ENCODE measurements around the gene RPH3AL.
"Not testable (repeated sequence)": the region's sequence is repeated elsewhere in the genome, so short reads cannot be mapped to it uniquely, and the experiment has no call there.

The RPH3AL gene

DNA sequence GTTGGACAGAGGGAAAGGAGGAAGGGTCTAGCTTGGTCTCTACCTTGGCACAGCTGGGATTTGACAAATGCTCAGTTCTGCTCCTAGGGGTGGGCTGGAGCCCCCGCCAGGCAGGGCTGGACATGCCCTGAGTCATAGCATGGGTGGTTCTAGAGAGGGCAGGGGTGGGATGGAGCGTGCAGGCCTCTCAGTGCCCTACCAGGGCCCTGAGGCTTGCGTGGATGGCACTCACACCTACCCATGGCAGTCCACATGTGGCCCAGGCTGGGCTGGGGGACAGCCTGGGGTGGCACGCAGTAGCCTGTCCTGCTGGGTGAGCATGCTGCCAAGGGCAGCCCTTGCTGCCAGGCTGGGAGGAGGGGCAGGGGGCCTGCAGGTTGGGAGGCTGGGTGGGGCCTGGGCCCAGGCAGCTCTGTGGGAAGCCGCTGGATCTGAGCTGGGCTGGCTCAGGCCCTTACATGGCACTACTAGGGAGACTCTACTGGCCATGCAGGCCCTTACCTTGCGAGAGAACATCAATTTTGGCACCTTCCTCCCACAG lies 182.4 kb downstream of the RPH3AL start:
- POLR2A ChIA-PET (ENCODE audit: low non-redundant PET), result no interaction called here
- H3K27ac ChIP-seq, result no peak overlapping the region
- TF ChIP-seq, protein P1, sequence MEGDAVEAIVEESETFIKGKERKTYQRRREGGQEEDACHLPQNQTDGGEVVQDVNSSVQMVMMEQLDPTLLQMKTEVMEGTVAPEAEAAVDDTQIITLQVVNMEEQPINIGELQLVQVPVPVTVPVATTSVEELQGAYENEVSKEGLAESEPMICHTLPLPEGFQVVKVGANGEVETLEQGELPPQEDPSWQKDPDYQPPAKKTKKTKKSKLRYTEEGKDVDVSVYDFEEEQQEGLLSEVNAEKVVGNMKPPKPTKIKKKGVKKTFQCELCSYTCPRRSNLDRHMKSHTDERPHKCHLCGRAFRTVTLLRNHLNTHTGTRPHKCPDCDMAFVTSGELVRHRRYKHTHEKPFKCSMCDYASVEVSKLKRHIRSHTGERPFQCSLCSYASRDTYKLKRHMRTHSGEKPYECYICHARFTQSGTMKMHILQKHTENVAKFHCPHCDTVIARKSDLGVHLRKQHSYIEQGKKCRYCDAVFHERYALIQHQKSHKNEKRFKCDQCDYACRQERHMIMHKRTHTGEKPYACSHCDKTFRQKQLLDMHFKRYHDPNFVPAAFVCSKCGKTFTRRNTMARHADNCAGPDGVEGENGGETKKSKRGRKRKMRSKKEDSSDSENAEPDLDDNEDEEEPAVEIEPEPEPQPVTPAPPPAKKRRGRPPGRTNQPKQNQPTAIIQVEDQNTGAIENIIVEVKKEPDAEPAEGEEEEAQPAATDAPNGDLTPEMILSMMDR (conservative IDR thresholded peaks at IDR 0.05; ENCODE audit: low read depth), result no peak
- CTCF ChIA-PET, result no interaction called here
- DNase-seq (ENCODE audit: low spot score), result no peak

DNA sequence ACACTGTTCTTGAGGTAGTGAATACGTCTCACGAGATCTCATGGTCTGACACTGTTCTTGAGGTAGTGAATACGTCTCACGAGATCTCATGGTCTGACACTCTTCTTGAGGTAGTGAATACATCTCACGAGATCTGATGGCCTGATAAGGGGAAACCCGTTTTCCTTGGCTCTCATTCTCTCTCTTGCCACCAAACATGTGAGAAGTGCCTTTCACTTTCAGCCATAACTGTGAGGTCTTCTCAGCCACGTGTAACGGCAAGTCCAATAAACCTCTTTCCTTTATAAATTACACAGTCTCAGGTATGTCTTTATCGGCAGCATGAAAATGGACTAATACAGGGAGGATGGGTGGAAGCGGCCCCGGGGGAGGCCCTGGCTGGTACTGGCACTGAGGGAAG lies 184.0 kb downstream of the RPH3AL start:
- H3K27ac ChIP-seq; DNase-seq (ENCODE audit: low spot score); POLR2A ChIA-PET (ENCODE audit: low non-redundant PET); CTCF ChIA-PET: not testable (repeated sequence)

DNA sequence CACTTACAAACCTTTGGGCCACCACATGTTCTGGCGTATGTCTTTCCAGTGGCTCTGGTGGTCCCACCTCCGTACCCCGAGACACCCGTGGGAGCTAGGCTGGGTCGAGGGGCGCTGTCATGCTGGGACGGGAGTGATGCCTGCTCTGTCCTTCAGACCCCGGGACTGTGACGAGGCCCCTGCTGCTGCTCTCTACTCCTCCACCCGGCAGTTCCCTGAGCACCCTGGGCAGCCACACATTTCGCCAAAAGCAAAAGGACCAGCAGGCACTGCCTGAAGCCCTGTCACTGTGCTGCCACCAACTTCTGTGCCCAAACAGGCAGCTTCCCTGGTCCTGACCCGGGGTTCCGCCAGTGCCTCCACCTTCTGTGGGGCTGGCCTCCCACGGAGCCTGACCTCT lies 186.7 kb downstream of the RPH3AL start:
- TF ChIP-seq, protein P1 (conservative IDR thresholded peaks at IDR 0.05; ENCODE audit: low read depth), result no peak
- DNase-seq (ENCODE audit: low spot score), result no peak
- H3K27ac ChIP-seq, result no peak overlapping the region
- CTCF ChIA-PET, result no interaction called here
- POLR2A ChIA-PET (ENCODE audit: low non-redundant PET), result no interaction called here

DNA sequence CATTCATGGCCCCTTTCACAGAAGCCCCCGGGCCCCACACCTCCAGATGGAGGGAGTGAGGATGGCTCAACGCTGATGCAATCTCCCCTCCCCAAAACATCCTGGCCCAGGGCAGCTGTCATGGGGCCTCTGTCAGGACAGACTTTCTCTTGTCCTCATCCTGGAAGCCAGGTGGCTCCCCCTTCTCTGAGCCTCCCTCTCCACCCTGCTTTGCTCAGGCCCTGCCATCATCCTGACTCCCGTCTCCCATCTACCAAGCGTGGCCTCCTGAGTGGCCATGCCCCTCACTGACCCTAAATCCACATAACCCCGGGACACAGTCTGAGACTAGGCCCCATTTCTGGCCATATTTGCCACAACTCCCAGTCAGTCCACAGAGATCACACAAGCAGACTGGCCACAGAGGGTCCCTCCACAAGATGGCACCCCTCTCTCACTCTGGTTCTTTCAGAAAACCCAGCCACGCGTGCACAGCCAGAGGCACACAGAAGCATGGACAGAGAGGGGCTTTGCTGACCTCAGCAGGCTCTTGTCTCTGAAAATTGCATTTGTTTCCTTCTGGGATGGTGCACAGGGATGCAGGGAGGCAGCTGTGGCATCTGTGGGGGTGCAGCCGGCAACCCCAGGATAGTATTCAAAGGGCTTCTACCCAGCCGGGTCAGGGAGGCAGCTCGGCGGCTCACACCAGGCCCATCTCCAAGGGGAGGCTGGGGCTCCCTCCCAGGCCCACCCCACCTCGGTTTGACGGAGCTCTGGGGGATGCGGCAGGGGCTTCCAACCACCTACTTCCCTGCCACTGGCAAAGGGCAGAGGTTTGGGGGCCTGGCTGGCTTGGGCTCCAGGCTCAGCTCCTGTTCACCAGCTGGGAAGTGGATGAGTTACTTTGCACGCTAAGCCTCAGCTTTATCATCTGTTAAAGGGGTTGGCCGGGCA lies 188.0 kb downstream of the RPH3AL start:
- ChIA-PET POLR2A (ENCODE audit: low non-redundant PET) (no interaction called here), CTCF (interaction anchor here (0.6 to 1.1 kb wide), 4 partner anchors 12 to 403 kb away, joined by 3 to 6 read pairs (median 4); no protein-coding TSS in a partner anchor)
- TF ChIP-seq, protein P1 (conservative IDR thresholded peaks at IDR 0.05; ENCODE audit: low read depth), result peak; percentile 36; the same call in 1 of the 2 replicates
- peak; percentile 33 for DNase-seq (ENCODE audit: low spot score)
- no peak overlapping the region for H3K27ac ChIP-seq

DNA sequence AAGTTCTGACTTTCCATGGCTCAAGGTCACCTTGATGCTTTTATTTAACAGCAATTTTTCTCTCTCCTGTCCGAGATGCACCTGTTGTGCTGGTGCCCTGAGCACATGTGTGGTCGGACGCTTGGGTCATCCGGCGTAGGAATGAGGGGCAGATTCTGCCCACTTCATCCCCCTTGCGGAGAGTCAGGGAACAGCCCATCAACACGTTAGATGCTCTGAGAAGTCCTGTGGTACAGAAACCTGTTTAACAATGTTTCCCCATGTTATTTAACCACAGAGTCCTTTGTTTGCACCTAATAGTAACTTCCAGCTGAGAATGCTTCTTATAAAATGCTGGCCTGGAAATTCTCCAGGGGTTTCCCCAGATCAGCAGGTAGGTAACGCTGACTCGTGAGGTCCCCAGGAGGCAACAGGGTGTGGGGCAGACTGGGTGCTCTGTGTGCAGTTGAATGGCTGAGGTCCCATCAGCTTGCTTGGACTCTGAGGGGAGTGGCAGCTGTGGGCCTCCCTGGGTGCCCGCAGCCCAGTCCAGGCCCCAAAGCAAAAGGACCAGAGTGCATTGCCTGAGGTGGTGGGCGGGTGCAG lies 189.0 kb downstream of the RPH3AL start:
- ChIA-PET POLR2A (ENCODE audit: low non-redundant PET) (no interaction called here), CTCF (interaction anchor here (0.7 to 0.8 kb wide), 2 partner anchors 13 to 222 kb away, joined by 3 to 5 read pairs; no protein-coding TSS in a partner anchor)
- DNase-seq (ENCODE audit: low spot score), result peak; percentile 28
- TF ChIP-seq, protein P1 (conservative IDR thresholded peaks at IDR 0.05; ENCODE audit: low read depth), result peak; percentile 47; the same call in 1 of the 2 replicates
- no peak overlapping the region for H3K27ac ChIP-seq

DNA sequence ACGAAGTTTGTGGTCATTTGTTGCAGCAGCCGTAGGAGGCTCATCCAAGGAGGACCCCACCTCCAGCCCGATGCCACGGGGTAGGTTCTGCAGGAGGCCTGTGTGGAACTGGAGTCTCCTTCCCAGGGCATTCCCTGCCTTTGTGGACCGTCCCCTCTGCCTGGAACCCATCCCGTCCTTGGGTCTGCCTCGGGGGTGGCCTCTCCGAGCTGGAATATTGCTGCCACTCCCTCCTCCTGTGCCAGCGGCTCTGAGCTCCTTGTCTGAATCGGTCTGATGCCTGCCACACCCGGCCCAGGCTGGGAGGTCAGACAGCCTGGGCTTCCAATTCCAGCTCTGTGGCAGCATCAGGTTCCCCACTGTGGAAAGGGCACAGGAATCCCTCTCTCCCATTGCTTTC lies 189.9 kb downstream of the RPH3AL start:
- TF ChIP-seq, protein P1 (conservative IDR thresholded peaks at IDR 0.05; ENCODE audit: low read depth), result no peak
- DNase-seq (ENCODE audit: low spot score), result no peak
- H3K27ac ChIP-seq, result no peak overlapping the region
- ChIA-PET CTCF (no interaction called here), POLR2A (ENCODE audit: low non-redundant PET) (no interaction called here)
